SJSA1 (cell line): ENCODE measurements around the gene NHLRC2. TPM values are rescaled to one million over a fixed set of nuclear protein-coding genes. Genes with fewer than 3 reads are reported as not detected.

Experiments
- DNase-seq, 2 experiments: peaks; one replicate each; pipeline ENCODE4 v3.0.0-alpha.2; 2015 to 2020; ENCODE audit warnings: low spot score in 2 of 2, low read depth in 1 of 2
- H3K27ac ChIP-seq: fragments of 250-450 bp; sonication (Bioruptor Pico); 2 replicates; pipeline ENCODE4 v1.5.1; 2020; ENCODE audit warnings: mild to moderate bottlenecking, moderate library complexity
- H3K27me3 ChIP-seq: fragments of 250-450 bp; sonication (Bioruptor Pico); replicated peaks from 2 replicates; pipeline ENCODE4 v1.5.1; 2020; ENCODE audit warnings: mild to moderate bottlenecking, moderate library complexity
- H3K36me3 ChIP-seq: fragments of 250-450 bp; sonication (Bioruptor Pico); 2 replicates; pipeline ENCODE4 v1.5.1; 2020; ENCODE audit warnings: mild to moderate bottlenecking
- H3K4me1 ChIP-seq: fragments of 250-450 bp; sonication (Bioruptor Pico); replicated peaks from 2 replicates; pipeline ENCODE4 v1.6.1; 2021; ENCODE audit warnings: mild to moderate bottlenecking
- H3K4me3 ChIP-seq: fragments of 250-450 bp; sonication (Bioruptor Pico); 2 replicates; pipeline ENCODE4 v1.5.1; 2020; ENCODE audit warnings: mild to moderate bottlenecking
- H3K9me3 ChIP-seq: fragments of 250-450 bp; sonication (Bioruptor Pico); replicated peaks from 2 replicates; pipeline ENCODE4 v1.5.1; 2020; ENCODE audit warnings: mild to moderate bottlenecking
- total RNA-seq: library from RNA; depleted of rRNA; stranded (reverse); fragments of >200 nt; shearing (Covaris generic); gene quantifications from 2 replicates; pipeline ENCODE4 v1.2.3, GENCODE V29; 2014; rRNA removed

The NHLRC2 gene
- total RNA-seq, 1 experiment from 2014 or later = 25.0 TPM

DNA sequence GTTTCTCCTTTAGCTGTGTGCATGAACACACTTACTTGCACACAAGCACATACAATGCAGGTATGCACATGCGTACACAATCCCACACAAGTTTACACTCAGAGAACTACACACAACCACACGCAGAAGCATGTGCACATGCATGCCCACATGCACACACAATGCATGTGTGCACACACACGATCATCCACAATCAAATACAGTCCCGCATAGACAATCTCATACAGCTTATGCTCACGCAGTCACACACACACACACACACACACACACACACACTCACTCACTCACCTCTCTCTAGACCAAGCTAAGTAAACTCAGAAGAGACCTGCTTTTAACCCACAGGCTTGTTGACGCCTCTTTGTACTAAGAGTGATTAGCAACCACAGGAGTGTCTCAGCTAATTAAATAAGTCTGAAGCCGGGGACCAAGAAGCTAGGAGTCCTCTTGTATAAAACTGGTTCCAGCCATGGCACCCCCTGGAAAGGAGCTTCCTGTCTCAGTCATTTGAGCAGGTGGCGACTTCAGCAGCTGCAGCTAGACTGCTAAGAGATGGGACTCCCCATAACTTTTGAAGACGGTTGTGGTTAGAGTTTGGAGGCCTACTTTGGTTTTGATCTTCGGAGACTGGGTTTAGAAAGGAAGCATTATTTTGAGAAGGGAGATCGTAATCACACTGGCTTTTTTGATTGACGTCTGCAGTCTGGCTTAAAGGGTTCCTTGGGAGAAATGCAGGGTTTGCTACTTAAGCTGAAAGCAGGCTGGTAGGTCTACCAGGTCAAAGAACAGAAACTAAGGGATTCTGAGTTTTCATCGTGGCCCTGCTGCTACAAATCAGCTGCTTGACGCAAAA, 106.9 kb downstream of the NHLRC2 start:
- no peaks in the 10 kb centered on the region for H3K9me3 ChIP-seq
- no peak for DNase-seq
- H3K27ac ChIP-seq = no peak overlapping the region
- no peak overlapping the region for H3K4me3 ChIP-seq
- H3K27me3 ChIP-seq = no peaks in the 10 kb centered on the region
- no peaks in the 10 kb centered on the region for H3K36me3 ChIP-seq
- H3K4me1 ChIP-seq = peaks cover 47% of the 10 kb centered on the region

DNA sequence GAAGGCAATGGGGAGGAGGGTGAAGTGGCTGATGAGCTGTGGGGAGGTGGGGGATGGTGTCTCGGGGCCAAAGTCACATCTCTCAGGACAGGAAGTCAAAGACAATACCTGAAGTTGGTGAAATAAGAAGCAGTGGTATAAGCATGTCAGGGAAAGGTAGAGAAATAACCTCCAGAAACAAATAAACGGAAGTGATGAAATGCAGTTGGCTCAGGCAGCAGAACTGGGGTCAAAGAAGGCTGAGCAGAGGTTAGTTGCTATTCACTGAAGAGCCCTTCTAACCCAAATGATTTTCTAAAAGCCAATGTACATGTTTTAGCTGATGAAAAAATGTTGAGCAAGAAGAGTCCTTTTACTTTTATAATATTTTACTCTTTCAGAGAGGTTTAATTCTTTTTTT, 110.6 kb downstream of the NHLRC2 start:
- DNase-seq = no peak
- no peak overlapping the region for H3K4me3 ChIP-seq
- H3K27ac ChIP-seq = no peak overlapping the region
- no peaks in the 10 kb centered on the region for H3K27me3 ChIP-seq
- peaks cover 12% of the 10 kb centered on the region for H3K4me1 ChIP-seq
- H3K36me3 ChIP-seq = no peaks in the 10 kb centered on the region
- no peaks in the 10 kb centered on the region for H3K9me3 ChIP-seq

DNA sequence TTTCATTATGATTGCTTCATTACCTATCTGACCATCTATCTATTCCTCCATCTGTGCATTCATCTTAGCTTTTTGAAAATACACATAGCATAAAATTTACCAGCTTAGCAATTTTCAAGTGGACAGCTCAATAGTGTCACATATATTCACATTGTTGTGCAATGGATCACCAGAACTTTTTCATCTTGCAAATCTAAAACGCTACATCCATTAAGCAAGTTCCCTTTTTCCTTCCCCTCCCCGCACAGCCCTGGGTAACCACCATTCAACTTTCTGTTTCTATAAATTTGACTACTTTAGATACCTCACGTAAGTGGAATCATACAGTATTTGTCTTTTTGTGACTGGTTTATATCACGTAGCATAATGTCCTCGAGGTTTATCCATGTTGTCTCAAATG, 111.2 kb downstream of the NHLRC2 start:
- Histone ChIP-seq H3K4me3 (no peak overlapping the region), H3K27me3 (no peaks in the 10 kb centered on the region), H3K36me3 (no peaks in the 10 kb centered on the region), H3K4me1 (peaks cover 6% of the 10 kb centered on the region), H3K27ac (no peak overlapping the region), H3K9me3 (no peaks in the 10 kb centered on the region)
- no peak for DNase-seq

Other genes with a start within 250 kb of the NHLRC2 start
- gene NRAP, start 190.6 kb upstream of the NHLRC2 start, total RNA-seq = not detected in 2 replicates
- gene CASP7, start 174.7 kb upstream of the NHLRC2 start, total RNA-seq = 68.8 and 78.5 TPM in 2 replicates
- gene PLEKHS1, start 103.0 kb upstream of the NHLRC2 start, total RNA-seq = 0.03 TPM in 1 of 2 replicates, not detected in the other
- gene DCLRE1A, start 579 bp upstream of the NHLRC2 start, total RNA-seq = 10.6 and 14.6 TPM in 2 replicates
- gene ADRB1, start 189.2 kb downstream of the NHLRC2 start, total RNA-seq = 1.3 and 1.4 TPM in 2 replicates